Germinal center (tissue), 1 donor: ENCODE data around the gene PIGX.

ENCODE experiments used
- DNase-seq: peaks from one replicate; pipeline ENCODE4 v3.0.0; 2012; ENCODE audit warnings: mixed read lengths, low spot score

Gene PIGX

GRCh38 chr3:196757876-196758739 lies 45.9 kb downstream of the PIGX start:
- DNase-seq: no peak

- no peak for DNase-seq
Measured at GRCh38 chr3:196763179-196763578, 51.0 kb downstream of the PIGX start.

- DNase-seq: no peak
Measured at GRCh38 chr3:196765454-196765853, 53.3 kb downstream of the PIGX start.

- no peak for DNase-seq
Measured at GRCh38 chr3:196771067-196771466, 58.9 kb downstream of the PIGX start.

- DNase-seq: peak; percentile 35
Measured at GRCh38 chr3:196772102-196772501, 59.9 kb downstream of the PIGX start.

- DNase-seq: no peak
Measured at GRCh38 chr3:196772897-196773296, 60.7 kb downstream of the PIGX start.

GRCh38 chr3:196774191-196774820 lies 62.1 kb downstream of the PIGX start:
- DNase-seq: no peak

- no peak for DNase-seq
Measured at GRCh38 chr3:196774848-196775422, 62.8 kb downstream of the PIGX start.

GRCh38 chr3:196775938-196776337 lies 63.8 kb downstream of the PIGX start:
- DNase-seq: no peak

GRCh38 chr3:196777836-196778235 lies 65.7 kb downstream of the PIGX start:
- no peak for DNase-seq

GRCh38 chr3:196778755-196779154 lies 66.6 kb downstream of the PIGX start:
- no peak for DNase-seq

- no peak for DNase-seq
Measured at GRCh38 chr3:196782511-196782910, 70.3 kb downstream of the PIGX start.
